AG09309 (cell line): Measurements from ENCODE around the gene CHRNB2.

Source experiments
- DNase-seq: peaks from one replicate; pipeline ENCODE4 v3.0.0-alpha.2; 2010; ENCODE audit warnings: low read depth
- H3K4me3 ChIP-seq: 2 replicates; pipeline ENCODE4 v1.5.1; 2011; ENCODE audit warnings: mild to moderate bottlenecking, low read depth, low read length, moderate library complexity; ENCODE audit not compliant: control insufficient read depth
- TF ChIP-seq, protein P1 (sequence below): IDR thresholded peaks from 2 replicates; pipeline ENCODE4 v1.5.1; 2011; ENCODE audit warnings: mild to moderate bottlenecking, low read depth, low read length, inconsistent platforms; ENCODE audit not compliant: insufficient read depth, control insufficient read depth; ENCODE audit errors: missing control alignments

Gene CHRNB2

GRCh38 chr1:154595621-154596020, 28.0 kb downstream of the CHRNB2 start:
- TF ChIP-seq, protein P1, sequence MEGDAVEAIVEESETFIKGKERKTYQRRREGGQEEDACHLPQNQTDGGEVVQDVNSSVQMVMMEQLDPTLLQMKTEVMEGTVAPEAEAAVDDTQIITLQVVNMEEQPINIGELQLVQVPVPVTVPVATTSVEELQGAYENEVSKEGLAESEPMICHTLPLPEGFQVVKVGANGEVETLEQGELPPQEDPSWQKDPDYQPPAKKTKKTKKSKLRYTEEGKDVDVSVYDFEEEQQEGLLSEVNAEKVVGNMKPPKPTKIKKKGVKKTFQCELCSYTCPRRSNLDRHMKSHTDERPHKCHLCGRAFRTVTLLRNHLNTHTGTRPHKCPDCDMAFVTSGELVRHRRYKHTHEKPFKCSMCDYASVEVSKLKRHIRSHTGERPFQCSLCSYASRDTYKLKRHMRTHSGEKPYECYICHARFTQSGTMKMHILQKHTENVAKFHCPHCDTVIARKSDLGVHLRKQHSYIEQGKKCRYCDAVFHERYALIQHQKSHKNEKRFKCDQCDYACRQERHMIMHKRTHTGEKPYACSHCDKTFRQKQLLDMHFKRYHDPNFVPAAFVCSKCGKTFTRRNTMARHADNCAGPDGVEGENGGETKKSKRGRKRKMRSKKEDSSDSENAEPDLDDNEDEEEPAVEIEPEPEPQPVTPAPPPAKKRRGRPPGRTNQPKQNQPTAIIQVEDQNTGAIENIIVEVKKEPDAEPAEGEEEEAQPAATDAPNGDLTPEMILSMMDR = no peak
- DNase-seq = no peak
- no peak overlapping the region for H3K4me3 ChIP-seq

GRCh38 chr1:154598871-154599635, 31.5 kb downstream of the CHRNB2 start:
- no peak for DNase-seq
- H3K4me3 ChIP-seq = no peak overlapping the region
- TF ChIP-seq, protein P1 = no peak

DNA sequence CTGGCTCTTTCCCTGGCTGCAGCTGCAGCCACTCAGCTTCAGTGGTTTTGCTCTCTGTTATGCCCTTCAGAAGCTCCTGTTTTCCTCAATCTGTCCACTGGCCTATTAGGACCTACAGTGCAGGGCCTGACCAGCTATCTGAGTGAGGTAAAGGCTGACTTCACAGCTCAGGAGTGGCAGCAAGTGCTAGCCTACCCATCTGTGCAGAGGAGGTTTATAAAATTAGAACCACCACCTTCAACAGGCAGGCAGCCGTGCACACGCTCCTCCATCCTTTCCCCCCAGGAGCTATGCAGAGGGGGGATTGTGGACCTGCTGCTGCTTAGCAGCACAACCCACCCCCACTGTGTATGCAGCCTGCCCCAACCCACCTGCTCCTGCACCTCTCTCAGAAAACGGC, 32.1 kb downstream of the CHRNB2 start:
- no peak for DNase-seq
- TF ChIP-seq, protein P1 = no peak
- no peak overlapping the region for H3K4me3 ChIP-seq

DNA sequence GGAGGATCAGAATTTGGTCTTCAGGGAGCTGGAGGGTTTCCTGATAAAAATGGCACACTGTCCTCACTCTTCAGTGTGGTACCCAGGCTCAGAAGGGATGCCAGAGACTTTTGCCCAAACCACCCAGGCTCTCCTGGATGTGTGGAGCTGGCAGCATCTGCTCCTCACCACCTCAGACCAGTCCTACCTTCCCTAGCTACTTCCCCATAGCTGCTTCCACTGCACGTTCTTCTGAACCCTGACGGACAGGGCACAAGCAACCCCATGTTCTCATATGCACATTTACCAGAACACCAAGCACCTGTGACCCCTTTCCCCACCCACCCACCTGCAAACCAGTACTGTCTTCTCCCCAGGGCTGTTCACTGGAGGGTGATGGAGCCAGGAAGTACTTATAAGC, 35.7 kb downstream of the CHRNB2 start:
- no peak overlapping the region for H3K4me3 ChIP-seq
- TF ChIP-seq, protein P1 = no peak
- no peak for DNase-seq

- TF ChIP-seq, protein P1 = no peak
- H3K4me3 ChIP-seq = no peak overlapping the region
- no peak for DNase-seq
Observed at GRCh38 chr1:154605534-154605933, 38.0 kb downstream of the CHRNB2 start.

DNA sequence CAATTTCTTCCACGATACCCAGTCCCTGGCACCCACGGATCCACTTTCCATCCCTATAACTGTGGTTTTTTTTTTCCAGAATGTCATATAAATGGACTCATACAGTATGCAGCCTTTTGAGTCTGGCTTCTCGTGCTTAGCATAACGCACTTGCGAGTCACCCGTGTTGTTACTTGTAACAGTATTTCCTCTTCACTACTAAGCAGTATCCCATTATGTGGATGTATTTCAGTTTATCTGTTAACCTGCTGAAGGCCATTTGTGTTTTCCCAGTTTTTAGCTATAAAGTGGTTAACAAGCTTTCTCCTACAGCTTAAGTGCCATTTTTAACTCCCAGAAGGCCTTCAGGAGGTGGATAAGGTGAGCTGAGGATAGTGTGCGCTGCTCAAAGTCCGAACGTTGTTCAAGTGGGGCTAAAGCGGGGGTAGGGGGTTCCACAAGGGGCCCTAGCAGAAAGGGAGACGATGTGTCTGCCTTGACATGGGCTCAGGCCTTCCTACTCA, 39.6 kb downstream of the CHRNB2 start:
- H3K4me3 ChIP-seq = peak overlapping the region; percentile 52
- no peak for DNase-seq

More for the DNA sequence above, 39.6 kb downstream of the CHRNB2 start:
- TF ChIP-seq, protein P1 = no peak
